Gastroesophageal sphincter (tissue), 3 donors: ENCODE results near the gene PTCRA.

ENCODE experiments used
- CTCF ChIP-seq, 4 experiments: fragments of 200-600 bp in 2 of 4; fragments of 450-650 bp in 2 of 4; sonication (generic) in 1 of 4; IDR thresholded peaks; one replicate each; pipeline ENCODE4 v1.5.1; 2017 to 2019; ENCODE audit warnings: antibody characterized with exemption in 4 of 4, mild to moderate bottlenecking in 2 of 4, moderate library complexity in 2 of 4
- EP300 ChIP-seq: sonication (generic); formaldehyde crosslinking; IDR thresholded peaks from one replicate; pipeline ENCODE4 v1.6.1; 2017; ENCODE audit warnings: antibody characterized with exemption, mild to moderate bottlenecking
- POLR2A ChIP-seq, 2 donors: fragments of 450-650 bp; IDR thresholded peaks; one replicate each; pipeline ENCODE4 v1.6.1; 2017; ENCODE audit warnings: antibody characterized with exemption in 2 of 2, mild to moderate bottlenecking in 2 of 2, moderate library complexity in 1 of 2
- POLR2AphosphoS5 ChIP-seq: sonication (generic); formaldehyde crosslinking; IDR thresholded peaks from one replicate; pipeline ENCODE4 v1.6.1; 2017; ENCODE audit warnings: antibody characterized with exemption

- TF ChIP-seq CTCF (IDR thresholded peaks at IDR 0.05) (no peak), POLR2A (IDR thresholded peaks at IDR 0.05) (no peak), POLR2AphosphoS5 (no peak), EP300 (no peak)
Measured at GRCh38 chr6:42873313-42873712, 42.5 kb upstream of the PTCRA start.
